Measurements from ENCODE around the gene RFX2.

The RFX2 gene

GRCh38 chr19:5952193-5953029, 157.9 kb downstream of the RFX2 start:
- DNase-seq (ENCODE audit: low read depth, low spot score) = no peak
- no peak for TF ChIP-seq CTCF (IDR thresholded peaks at IDR 0.05; ENCODE audit: insufficient read depth, low read length, missing control alignments)
- POLR2A ChIA-PET = no interaction called here
- H3K4me3 ChIP-seq (ENCODE audit: low read depth, low read length) = no peak overlapping the region
- CTCF ChIA-PET = interaction anchor here (1.1 to 10.7 kb wide), 6 partner anchors 10 to 148 kb away, joined by 3 to 151 read pairs (median 4); no protein-coding TSS in a partner anchor

GRCh38 chr19:5951338-5951861, 158.9 kb downstream of the RFX2 start:
- POLR2A ChIA-PET = no interaction called here
- no peak overlapping the region for H3K4me3 ChIP-seq (ENCODE audit: low read depth, low read length)
- DNase-seq (ENCODE audit: low read depth, low spot score) = no peak
- no peak for TF ChIP-seq CTCF (IDR thresholded peaks at IDR 0.05; ENCODE audit: insufficient read depth, low read length, missing control alignments)
- CTCF ChIA-PET = interaction anchor here (1.0 to 10.7 kb wide), 5 partner anchors 9 to 36 kb away, joined by 3 to 151 read pairs (median 3); no protein-coding TSS in a partner anchor

- TF ChIP-seq CTCF (IDR thresholded peaks at IDR 0.05; ENCODE audit: insufficient read depth, low read length, missing control alignments) = no peak
- DNase-seq (ENCODE audit: low read depth, low spot score) = no peak
- no peak overlapping the region for H3K4me3 ChIP-seq (ENCODE audit: low read depth, low read length)
- ChIA-PET CTCF (interaction anchor here (1.1 to 10.7 kb wide), 2 partner anchors 8 to 19 kb away, joined by 3 to 151 read pairs; no protein-coding TSS in a partner anchor), POLR2A (no interaction called here)
Measured at GRCh38 chr19:5950741-5951140, 159.6 kb downstream of the RFX2 start.

GRCh38 chr19:5949792-5950305, 160.5 kb downstream of the RFX2 start:
- DNase-seq (ENCODE audit: low read depth, low spot score) = no peak
- ChIA-PET POLR2A (no interaction called here), CTCF (interaction anchor here (1.5 to 10.7 kb wide), 3 partner anchors 17 to 146 kb away, joined by 5 to 151 read pairs (median 35); no protein-coding TSS in a partner anchor)

GRCh38 chr19:5948752-5949564, 161.3 kb downstream of the RFX2 start:
- no peak overlapping the region for H3K4me3 ChIP-seq (ENCODE audit: low read depth, low read length)
- no peak for TF ChIP-seq CTCF (IDR thresholded peaks at IDR 0.05; ENCODE audit: insufficient read depth, low read length, missing control alignments)
- CTCF ChIA-PET = interaction anchor here (1.5 to 4.3 kb wide), 2 partner anchors 18 to 145 kb away, joined by 5 to 35 read pairs; no protein-coding TSS in a partner anchor
- POLR2A ChIA-PET = no interaction called here
- no peak for DNase-seq (ENCODE audit: low read depth, low spot score)

More at GRCh38 chr19:5949792-5950305, 160.5 kb downstream of the RFX2 start:
- no peak overlapping the region for H3K4me3 ChIP-seq (ENCODE audit: low read depth, low read length)
- TF ChIP-seq CTCF (IDR thresholded peaks at IDR 0.05; ENCODE audit: insufficient read depth, low read length, missing control alignments) = no peak
